Activated gamma-delta T cell (primary cell): Measurements from ENCODE around the gene DNAH10.

Experiments
- DNase-seq: peaks from one replicate; lab custom pipeline; 2025; lab: John Stamatoyannopoulos, UW

DNAH10 gene

DNA sequence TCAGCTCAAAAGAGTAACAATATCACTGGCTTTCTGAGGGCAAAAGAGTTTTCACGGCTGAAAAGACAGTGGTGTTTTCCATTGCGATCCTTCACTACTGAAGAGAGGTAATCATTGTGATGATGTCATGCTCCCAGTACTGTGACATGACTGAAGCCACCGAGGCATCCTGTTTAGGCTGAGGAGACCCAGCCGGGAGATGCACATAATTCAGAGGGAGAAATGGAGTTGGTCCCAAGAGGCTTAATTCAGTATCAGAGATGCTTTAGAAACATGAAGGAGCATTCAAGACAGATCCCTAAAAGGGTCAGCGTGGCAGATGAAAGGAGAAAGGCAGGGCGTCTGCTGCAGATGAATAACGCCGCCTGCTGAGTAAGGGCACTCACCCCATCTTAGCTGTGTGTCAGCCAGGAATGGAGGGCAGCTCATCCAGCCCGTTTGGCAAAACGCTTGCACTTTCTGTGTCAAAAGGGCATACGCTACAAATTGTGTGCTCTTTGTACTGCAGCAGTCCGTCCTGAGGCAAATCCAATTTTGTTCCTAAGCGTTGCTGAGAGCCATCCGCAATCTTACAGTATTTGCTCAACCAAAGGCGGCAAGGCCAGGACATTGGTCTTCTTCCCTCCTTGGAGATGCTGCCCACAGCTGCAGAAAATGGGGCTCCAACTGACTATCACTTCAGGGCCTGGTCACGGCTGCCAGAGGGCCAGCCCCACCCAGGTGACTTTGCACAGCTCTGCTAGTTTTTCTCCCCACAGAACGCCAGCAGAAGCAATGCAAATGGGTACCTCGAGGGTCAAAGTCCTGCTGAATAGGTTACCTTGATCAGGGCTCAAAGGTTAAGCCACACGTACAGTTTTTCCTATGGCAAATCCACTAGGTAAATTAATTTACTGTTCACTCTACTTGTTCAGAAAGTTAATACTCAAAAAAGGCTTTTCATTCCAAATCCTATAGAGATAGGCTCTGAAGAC, 187.0 kb downstream of the DNAH10 start:
- no peak for DNase-seq

DNA sequence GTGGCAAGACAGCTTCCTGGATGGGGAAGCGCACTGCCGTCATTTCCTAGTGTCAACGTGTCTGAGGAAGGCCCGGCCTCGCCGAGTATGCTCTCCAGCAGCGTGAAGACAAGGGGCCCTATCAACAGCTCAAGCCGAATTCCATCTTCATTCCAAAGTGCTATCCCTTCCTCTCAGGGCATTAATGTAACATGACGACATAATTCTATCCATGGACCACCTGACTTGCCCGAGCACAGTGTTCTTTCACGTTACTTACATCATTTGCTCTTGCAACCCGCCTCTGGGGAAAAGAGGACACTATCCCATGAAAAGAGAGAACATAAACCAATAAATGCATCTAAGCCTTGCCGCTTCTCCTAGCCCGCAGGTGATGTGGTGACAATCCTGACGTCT, 187.7 kb downstream of the DNAH10 start:
- DNase-seq: no peak

DNA sequence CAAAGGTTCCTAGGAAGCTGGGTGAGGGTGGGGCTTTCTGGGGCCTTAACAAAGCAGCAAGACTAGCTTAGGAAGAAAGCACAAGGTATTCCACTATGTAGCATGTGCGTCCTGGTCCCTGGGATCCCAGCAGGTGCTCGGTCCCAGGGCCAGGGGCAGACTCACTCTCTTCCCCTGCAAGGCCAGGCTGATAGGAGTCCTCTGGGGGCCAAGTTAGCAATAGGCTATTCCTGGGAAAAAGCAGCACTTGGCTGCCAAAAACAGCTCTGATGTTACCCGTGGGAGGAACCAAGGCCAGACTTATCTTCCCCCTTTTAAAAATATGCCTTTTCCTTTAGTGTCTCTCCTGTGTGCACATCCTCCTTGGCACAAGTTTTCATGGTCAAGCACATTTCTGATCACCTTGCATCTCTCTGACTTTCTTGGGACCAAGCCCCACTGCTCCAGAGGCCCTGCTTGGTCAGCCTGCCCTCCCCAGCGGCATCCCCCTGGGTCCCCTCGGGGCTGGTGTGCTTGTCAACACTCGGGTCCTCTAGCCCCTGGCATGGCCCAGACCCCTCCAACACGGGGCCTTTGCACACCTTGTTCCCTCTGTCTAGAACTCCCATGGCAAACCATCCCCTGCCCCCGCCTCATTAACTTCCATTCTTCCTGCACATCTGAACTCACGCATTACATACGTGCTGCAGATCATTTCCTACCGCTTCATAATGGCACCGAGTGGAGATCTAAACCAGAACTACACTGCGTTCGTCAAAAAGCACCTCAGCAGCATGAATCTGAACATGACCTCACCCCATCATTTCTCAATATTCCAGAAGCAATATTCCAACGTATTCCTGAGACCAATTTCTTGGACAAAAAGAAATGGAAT, 188.6 kb downstream of the DNAH10 start:
- no peak for DNase-seq

DNA sequence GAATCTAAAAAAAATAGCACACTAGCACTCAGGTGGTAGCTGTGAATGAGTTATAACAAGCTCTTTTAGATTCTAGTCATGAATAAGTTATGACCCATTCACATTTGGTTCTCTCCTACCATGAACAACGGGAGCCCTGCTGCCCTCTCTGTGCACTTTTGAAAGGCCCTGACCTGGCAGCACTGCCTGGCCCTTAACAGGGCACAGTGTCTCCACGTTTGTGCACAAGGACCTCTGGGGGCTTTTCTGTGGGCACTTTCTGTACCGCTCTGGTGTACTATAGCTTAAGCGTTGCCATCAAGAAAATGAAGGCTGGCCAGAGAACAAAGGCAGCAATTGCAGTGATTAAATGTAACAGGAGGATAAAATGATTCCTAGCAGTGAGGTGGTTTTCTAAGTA, 189.4 kb downstream of the DNAH10 start:
- no peak for DNase-seq

DNA sequence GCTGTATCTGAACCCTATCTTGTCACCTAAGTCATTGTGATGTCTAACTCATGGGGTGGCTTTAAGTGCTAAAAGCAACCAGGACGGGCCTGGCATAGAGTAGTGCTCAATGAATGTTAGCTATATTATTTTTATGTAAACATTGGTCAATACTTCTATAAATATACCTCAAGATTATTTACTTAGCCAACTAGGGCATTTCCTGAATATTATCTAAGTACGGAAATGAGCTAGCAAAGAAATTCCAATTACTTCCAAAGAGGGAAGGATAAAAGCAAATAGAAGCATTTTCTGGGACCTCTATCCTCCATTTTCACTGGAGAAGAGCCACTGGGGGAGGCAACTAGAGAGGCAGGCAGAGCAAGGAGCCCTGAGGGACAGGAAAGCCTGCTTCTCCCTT, 189.9 kb downstream of the DNAH10 start:
- DNase-seq: no peak

DNA sequence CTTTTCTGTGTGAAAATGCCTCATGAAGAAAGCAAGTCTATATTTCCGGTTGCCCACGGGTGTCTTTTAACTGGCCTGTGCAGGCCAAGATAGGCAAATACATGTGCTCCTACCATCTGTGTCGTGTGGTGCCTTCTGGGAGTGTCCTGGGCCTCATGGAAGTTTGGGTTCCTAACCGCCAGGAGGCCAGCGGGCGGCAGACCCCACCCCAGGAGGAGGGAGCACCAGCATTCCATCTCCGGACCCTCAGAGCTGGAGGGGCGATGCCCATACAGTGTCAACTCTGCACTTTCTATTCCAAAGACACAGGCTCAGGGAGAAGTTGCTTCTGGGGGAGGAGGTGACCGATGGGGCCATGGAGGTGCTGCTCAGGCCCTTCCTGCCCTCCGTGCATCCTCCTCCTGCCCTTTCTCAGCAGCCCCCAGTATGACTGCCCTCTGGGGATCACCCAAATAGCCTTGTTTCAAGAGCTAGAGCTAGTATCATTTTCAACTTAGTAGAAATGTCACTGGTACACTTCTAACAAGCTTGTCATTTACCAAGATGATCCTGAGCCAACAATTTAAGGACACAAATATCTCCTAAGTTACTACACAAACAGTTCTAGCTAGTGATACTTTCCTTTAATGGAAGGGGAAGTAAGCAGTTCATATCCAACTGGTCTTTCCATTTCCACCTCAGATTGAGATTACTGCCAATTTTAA, 192.7 kb downstream of the DNAH10 start:
- no peak for DNase-seq

DNA sequence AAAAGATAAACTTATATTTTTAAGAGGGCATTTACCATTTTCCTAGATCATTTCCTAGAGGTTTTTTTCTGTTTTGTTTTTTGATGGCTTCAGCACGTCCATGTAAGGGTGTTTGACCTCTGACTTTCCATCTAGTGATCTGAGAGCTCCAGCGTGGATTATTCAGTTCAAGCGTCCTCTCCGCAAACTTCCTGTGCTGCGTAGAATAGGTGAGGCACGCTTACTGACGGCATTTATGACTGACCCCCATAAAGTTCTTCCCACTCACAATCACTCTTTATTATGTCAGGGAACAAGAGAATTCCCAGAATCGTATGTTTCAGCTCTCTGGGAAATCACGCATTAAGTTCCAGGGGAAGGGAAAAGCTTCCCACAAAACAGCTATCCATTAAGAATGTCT, 194.1 kb downstream of the DNAH10 start:
- no peak for DNase-seq

DNA sequence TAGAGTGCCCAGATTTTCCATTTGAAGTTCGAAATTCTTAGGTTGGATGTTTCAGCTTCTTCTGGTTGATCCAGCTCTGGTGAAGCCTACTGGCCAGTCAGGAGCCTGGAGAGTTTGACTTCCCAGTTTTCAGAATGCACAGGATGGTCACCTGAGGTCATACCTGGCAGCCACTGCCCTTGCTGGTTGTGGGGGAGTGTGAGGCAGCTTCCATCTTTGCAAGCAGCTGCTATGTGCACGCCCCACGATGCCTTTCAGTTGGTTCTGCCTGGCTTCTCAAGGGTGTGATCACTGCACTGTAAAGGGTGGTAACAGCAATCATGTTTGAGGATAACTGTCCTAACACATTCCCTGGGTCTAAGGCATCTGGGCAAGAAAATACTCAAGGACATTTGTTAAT, 195.1 kb downstream of the DNAH10 start:
- DNase-seq: no peak

DNA sequence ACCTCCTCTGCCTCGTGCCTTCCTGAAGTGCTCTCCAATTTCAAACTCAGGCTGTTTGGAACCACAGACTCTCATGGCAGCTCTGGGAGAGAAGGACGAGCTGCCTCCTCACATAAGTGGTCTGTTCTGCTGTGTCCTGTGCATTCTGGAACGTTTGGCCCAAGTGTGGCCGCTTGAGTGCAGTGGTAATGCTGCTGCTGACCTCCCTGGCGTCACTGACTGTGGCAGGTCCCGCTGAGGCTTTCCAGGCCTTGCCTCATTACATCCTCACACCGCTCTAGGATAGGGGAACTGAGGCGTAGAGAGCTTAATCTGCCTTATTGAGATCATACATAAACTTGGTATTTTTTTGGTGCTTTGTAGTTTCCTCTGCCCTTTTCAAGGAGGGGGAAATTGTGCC, 196.4 kb downstream of the DNAH10 start:
- no peak for DNase-seq

DNA sequence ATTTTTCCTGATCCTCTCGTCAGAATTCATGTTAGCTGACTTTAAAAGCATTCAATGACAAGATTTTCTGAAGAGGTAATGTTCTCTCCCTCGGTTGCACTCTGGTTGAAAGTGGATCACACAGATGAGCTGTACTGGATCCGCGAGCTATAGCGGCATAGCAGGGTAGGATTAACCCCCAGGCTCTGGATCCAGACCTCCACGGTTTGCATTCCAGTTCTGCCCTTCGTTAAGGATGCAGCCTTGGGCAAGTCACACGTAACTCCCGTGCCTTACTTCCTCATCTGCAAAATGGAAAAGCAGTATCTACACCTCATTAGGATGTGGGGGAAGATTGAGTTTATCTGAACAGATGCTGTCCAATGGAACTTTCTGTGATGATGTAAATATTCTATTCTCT, 196.8 kb downstream of the DNAH10 start:
- DNase-seq: no peak

DNA sequence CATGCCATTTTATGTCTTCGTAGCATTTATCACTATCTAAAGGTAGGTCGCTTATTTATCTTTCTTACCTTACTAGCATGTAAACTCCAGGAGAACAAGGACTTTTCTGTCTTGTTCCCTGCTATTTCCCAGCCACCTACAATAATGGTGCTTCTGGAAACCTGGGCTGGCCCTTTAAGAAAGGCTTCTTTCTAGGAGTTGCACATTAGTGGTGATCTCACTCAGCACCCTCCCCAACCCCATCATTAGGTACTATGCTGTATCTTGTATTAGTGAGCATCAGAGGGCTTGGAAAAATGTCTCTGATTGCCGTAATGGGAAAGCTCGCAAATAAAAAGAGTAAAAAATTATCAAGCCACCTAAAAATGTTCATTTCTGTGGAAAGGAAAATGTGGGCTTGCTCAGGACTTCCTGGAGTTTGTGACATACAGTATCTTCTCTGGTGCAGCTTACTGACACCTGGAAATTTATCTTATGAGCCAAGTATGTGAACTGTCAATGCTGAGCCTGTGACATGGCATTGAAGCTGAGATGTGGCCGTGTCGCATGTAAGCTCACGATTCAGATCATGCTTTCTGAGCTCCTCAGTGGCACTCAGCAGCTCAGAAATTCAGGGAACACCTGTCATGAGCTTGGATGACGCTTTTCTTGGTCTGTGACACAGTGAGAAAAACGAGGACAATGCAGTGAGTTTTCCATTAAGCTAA, 198.1 kb downstream of the DNAH10 start:
- no peak for DNase-seq

DNA sequence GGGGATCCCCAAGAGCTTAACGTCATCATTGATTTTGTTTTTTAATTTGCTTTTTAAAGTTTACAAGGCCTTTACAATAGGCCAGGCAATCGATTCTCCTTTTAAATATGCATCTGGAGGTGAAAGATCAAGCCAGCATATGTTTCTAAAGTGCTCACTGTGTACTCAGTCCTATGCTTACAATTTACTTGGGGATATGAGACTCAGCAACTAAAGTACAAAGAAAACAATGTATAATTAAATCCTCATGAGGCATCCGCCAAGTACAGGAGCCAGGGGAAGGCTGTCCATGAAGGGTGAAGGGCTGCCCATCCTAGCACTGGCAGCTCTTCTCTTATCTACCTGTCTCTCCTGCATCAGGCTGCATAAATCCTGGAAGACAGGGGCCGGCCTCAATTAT, 198.8 kb downstream of the DNAH10 start:
- no peak for DNase-seq

DNA sequence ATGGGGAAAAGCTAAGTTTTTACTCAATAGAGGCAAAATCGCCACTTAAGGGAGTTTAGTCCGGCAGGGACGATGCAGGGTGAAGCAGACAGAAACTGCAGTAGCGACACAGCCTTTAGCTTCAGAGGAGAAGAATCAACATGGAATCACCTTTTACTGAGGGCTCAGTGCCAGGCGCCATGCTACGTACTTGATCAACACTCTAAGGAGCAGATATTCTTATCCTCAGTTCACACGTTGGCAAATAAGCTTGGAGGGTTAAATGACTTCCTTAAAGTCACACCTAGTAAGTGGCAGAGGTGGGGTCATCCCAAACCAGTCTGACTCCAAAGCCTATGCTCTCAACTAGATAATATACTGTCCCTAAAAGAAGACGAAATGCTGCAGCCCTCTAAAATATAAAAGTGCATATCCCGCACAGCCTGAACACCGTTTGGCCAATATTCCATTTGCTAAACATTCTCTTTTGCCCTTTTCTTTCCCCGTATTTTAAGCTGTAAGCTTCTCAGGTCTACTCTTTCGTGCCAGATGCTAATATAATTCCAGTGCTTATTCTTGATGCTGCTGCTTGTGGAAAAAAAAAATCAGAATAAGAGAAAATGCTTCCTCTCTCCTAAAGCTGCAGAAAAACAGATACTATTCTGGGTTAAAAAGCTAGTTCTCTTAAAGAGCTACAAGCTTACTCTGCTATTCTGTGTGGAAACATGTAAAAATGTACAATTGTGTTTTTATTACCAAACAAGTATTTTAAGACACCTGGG, 199.7 kb downstream of the DNAH10 start:
- no peak for DNase-seq

DNA sequence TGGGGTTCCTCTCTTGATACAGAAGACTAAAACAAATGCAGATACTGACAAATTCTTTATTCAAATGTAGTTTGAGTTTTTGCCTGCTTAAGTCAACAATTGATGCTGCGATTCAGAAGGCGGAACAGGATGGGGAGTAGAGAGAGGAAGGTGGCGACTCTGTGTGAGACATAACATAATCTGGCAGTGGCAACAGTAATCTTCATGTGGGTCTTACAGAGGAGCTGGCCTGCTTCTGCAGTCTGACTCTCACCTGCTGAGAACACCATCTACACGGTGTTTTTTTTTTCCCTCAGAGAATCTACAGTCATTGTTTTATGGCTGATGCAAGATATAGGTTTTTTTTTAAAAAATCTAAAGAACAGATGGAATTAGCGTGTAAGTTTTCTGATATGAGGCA, 200.4 kb downstream of the DNAH10 start:
- DNase-seq: no peak

DNA sequence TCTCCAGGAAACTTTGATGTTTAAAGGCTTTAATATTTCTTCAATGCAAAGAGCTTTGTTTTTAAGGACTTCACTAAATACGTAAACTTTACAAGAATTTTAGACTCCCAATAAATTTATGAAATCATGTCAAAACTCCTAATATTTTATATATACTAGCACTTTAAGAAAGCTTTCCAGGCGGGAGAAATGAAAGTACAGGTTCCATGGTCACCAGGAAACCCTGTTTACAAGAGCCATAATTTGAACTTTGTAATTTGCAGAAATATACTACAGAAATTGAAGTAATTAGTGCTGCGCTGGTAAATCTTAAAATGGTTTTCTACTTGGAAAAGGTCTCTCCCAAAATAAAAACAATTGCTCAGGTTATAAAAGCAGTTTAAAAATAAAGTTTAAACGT, 201.7 kb downstream of the DNAH10 start:
- DNase-seq: no peak

DNA sequence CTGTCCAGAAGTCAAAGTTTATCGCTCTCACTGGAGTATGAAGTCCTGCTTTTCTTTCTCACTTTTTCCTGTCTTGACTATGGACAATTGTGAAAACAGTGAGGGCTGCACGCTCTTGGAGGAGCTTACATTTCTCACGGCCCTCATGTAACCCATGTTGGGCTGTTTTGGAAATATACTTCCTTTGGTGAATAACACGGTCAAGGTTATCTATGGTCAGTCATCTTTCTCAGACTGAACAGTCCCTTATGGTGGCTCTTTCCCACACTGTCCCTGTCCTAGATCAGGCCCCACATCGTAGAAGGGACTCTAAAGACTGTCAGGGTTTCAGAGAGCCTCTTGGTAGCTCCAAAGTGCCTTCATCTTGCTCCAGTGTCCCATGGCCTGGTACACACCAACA, 203.3 kb downstream of the DNAH10 start:
- no peak for DNase-seq

DNA sequence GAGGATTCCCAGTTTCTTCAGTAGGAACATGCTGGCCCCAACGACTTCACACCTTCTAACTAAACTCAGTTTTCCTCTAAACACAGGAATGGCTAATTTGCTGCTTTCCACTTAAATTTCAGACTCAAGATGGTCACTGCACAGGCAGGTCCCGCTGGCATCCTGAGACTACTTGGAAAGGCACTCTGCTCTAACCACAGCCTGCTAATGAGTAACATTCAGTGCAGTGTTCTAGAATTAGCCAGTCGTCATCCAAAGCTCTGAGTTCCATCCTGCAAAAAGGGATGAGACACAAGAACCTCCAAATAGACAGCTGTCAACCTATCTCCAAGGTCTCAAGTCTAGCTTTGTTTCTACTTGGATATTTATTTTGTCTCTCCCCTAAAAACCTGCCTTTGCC, 204.5 kb downstream of the DNAH10 start:
- DNase-seq: no peak

DNA sequence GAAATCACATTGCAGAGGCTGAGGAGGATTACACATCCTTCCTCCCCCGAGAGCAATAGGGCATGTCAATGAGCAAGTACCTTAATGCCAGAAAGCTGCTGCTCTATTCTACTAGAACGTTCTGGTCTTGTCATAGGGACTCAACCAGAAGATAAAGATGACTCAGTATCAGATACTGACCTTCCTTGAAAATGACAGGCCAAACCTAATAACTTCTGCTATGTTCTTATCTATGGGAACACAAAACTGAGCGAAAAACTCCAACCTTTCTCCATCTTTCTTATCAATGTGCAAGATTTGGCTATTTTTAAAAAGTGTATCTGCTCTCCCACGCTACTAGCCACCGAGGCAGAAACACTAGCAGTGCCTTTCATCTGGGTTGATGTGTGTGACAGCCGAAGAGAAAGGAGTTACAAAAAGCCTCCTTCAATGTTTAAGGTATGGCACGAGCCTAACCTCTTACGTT, 205.1 kb downstream of the DNAH10 start:
- DNase-seq: no peak

DNA sequence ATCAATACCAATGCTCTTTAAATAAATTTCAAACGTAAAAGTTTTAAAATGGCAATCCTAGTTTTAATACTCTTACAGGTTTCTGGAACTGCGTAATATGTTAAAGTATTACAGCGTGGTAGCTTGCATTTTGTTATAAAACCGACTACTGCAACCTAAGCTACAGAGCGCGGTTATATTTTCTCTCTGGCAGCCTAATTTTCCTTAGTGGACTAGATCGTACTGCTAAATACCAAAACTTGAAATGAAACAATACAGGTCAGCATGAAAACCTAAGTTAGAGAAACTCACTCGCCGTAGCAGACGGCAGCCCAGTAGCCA, 209.3 kb downstream of the DNAH10 start:
- DNase-seq: no peak

DNA sequence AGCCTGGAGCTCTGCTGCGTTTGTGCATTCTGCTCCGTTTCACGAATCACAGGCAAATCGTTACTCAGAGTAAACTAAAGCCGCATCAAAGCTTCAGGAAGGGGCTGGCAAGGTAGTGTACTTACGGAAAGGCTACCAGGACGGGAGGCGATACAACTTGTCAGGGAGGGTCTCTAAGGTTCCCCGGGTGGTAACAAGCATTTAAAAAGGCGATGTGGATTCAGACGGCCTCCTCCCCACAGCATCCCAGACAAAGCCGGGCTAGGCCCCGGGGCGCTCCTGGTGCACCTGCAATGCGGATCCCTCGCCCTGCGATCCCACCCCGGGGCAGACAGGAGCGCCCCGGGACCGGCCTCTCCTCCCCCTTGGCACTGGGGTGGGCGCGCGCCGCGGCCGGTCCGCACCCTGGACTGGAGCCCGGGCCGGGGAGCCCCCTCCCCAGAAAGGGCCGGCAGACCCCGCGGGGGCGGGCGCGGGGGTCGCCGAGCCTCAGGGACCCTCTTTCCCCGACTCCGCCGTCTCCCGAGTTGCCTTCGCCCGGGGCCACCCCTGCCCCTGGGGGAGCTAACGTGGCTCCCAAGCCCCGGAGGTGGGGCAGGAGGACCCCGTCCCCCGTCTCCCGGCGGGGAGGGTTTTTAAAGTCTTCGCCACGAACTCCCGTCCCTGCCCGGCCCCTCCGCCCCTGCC, 209.8 kb downstream of the DNAH10 start:
- DNase-seq: peak; percentile 32
